Measurements from ENCODE around the gene HTD2. TPM values are rescaled to one million over a fixed set of nuclear protein-coding genes. Genes with fewer than 3 reads are reported as not detected.

HTD2 gene
- total RNA-seq, 2 donors from 2014 or later: 0.99 to 4.9 TPM

Small RNA genes lying within 50 kb of the gene (small RNA-seq; reads per million reads assigned to genes)
- not detected for gene AC098479.1

Other genes starting within 250 kb of the HTD2 start
- gene DNASE1L3, start 95.5 kb upstream of the HTD2 start, total RNA-seq: 1 to 10 TPM in 1 of 2 donors, not detected in 1; 2.1 TPM
- gene ABHD6, start 68.7 kb upstream of the HTD2 start, total RNA-seq: 1 to 10 TPM; 5.3 to 6.2 TPM
- gene RPP14, start 275 bp upstream of the HTD2 start, total RNA-seq: 1 to 10 TPM; 3.6 to 4.3 TPM
- 10 to 100 TPM in 1 of 2 donors, 1 to 10 TPM in 1; 8.2 to 12.7 TPM for gene PXK, start 26.4 kb downstream of the HTD2 start, total RNA-seq
- gene PDHB, start 127.3 kb downstream of the HTD2 start, total RNA-seq: 10 to 100 TPM; 23.4 to 32.7 TPM
- gene KCTD6, start 185.6 kb downstream of the HTD2 start, total RNA-seq: 10 to 100 TPM in 1 of 2 donors, 1 to 10 TPM in 1; 1.3 to 13.0 TPM
- 1 to 10 TPM; 2.3 to 5.9 TPM for gene ACOX2, start 230.7 kb downstream of the HTD2 start, total RNA-seq